GM10248 (cell line): ENCODE measurements around the gene SEBOX.
A peak's percentile ranks its signal among the peaks of the same experiment; 100 is the strongest.

Experiments used
- CTCF ChIA-PET: fragments of 300-600 bp; sonication (Branson Sonifier 250); formaldehyde crosslinking; extraction: SDS; loops from one replicate; lab custom pipeline; 2021; ENCODE audit warnings: antibody characterized with exemption; lab: Yijun Ruan, JAX
- POLR2A ChIA-PET: fragments of 350-650 bp; sonication (Branson Sonifier 250); formaldehyde crosslinking; extraction: SDS; loops from one replicate; lab custom pipeline; 2020; ENCODE audit warnings: antibody characterized with exemption; lab: Yijun Ruan, JAX
- DNase-seq: peaks from one replicate; pipeline ENCODE4 v3.0.0; 2012; ENCODE audit errors: extremely low spot score
- CTCF ChIP-seq: IDR thresholded peaks from 2 replicates; pipeline ENCODE4 v1.5.1; 2012; ENCODE audit warnings: mild to moderate bottlenecking, low read depth; ENCODE audit errors: extremely low read depth, missing control alignments, control extremely low read depth

Gene SEBOX

GRCh38 chr17:28366605-28367004 is 1.6 kb upstream of the SEBOX start:
- ChIA-PET POLR2A (interaction anchor here (1.5 kb wide), 1 partner anchor 31 kb away, joined by 6 read pairs; the partner anchor contains the start of genes IFT20 and TNFAIP1), CTCF (interaction anchor here (1.1 to 4.6 kb wide), 3 partner anchors 9 to 38 kb away, joined by 3 to 20 read pairs (median 4); partner anchors contain the start of gene POLDIP2)
- DNase-seq, result no peak
- TF ChIP-seq CTCF, result no peak

GRCh38 chr17:28365487-28365886 is 488 bp upstream of the SEBOX start:
- DNase-seq, result no peak
- ChIA-PET POLR2A (no interaction called here), CTCF (interaction anchor here (0.9 to 1.5 kb wide), 2 partner anchors 22 to 51 kb away, joined by 3 read pairs; no protein-coding TSS in a partner anchor)
- TF ChIP-seq CTCF, result no peak

- TF ChIP-seq CTCF, result no peak
- ChIA-PET CTCF (no interaction called here), POLR2A (no interaction called here)
Measured at GRCh38 chr17:28363776-28364650, 986 bp downstream of the SEBOX start.

GRCh38 chr17:28363186-28363585 is 1.8 kb downstream of the SEBOX start:
- no peak for TF ChIP-seq CTCF
- no peak for DNase-seq
- ChIA-PET CTCF (interaction anchor here (1.2 kb wide), 2 partner anchors 54 to 111 kb away, joined by 3 read pairs; no protein-coding TSS in a partner anchor), POLR2A (no interaction called here)

More at GRCh38 chr17:28363776-28364650, 986 bp downstream of the SEBOX start:
- DNase-seq, result no peak

GRCh38 chr17:28357901-28358197 is 7.2 kb downstream of the SEBOX start:
- TF ChIP-seq CTCF, result no peak
- DNase-seq, result no peak
- CTCF ChIA-PET, result interaction anchor here (1.2 to 3.0 kb wide), 6 partner anchors 10 to 59 kb away, joined by 3 to 20 read pairs (median 6); partner anchors contain the start of genes IFT20, TNFAIP1 and VTN
- POLR2A ChIA-PET, result interaction anchor here (0.6 to 4.0 kb wide), 6 partner anchors 9 to 357 kb away, joined by 4 to 27 read pairs (median 4); partner anchors contain the start of genes IFT20 and TNFAIP1

GRCh38 chr17:28357061-28357900 is 7.7 kb downstream of the SEBOX start, which contains the start of gene POLDIP2:
Gene POLDIP2, minus strand, starts transcription at chr17:28357527. Its CDS starts 79 bp downstream, at chr17:28357448.
- ChIA-PET POLR2A (interaction anchor here (0.6 to 4.0 kb wide), 7 partner anchors 9 to 358 kb away, joined by 3 to 27 read pairs (median 4); partner anchors contain the start of genes IFT20 and TNFAIP1), CTCF (interaction anchor here (1.2 to 3.0 kb wide), 8 partner anchors 9 to 59 kb away, joined by 3 to 20 read pairs (median 6); partner anchors contain the start of genes IFT20, TNFAIP1 and VTN)
- DNase-seq, result peak; percentile 98
- no peak for TF ChIP-seq CTCF
